Measurements from ENCODE around the gene FGF12.

FGF12 gene

DNA sequence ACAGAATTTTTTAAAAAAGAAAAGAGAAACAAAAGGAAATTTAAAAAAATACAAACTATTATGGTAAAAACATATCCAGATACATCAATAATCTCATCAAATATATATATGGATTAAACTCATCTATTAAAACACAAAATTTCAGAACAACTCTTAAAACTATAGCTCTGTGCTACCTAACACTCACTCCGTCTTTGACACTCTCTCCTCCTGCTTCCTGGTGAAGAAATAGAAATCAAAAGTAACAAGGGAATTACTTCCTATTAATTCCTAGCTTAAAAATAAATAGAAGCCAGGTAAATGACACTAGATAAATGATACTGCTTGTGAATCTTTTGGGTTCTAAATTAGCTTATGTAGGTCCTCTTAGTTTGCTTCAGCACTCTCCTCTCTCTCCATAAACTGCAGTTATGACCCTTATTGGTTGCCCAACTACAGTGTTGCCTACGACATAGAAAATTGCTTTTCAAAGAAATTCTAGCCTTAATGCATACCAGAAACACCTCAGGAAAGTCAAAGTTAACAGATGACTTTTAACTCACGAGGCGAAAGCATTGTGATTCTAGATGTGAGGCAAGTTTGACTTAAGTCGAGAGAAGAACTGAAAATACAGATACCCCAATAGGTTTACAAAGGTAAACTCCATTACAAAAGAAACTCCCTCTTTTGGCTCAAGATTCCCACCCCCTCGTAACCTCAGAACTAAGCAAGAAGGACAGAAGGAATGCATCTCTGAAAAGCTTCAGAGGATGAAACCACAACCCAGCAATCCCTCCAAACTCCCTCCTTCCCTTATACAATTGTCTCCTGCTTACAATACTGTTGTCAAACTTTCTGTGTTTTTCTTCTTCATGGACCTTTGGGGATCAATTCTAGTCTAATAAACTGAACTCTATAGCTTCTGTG, 394.7 kb downstream of the FGF12 start:
- Histone ChIP-seq H3K9me3 (ENCODE audit: control insufficient read depth in 1 of 2, low read length in 2 of 2) (no peaks in the 10 kb centered on the region), H3K36me3 (ENCODE audit: control insufficient read depth in 1 of 2, insufficient read depth in 2 of 2, low read length in 2 of 2) (no peaks in the 10 kb centered on the region), H3K27ac (ENCODE audit: low read depth, low read length) (no peak overlapping the region), H3K27me3 (ENCODE audit: control insufficient read depth in 1 of 2, insufficient read depth in 2 of 2, low read length in 2 of 2) (no peaks in the 10 kb centered on the region), H3K4me3 (ENCODE audit: low read depth in 1 of 2, low read length in 2 of 2) (no peak overlapping the region), H3K9ac (ENCODE audit: low read depth in 1 of 2, low read length in 2 of 2) (no peak overlapping the region), H3K4me1 (ENCODE audit: control insufficient read depth in 1 of 2, insufficient read depth in 2 of 2, low read length in 2 of 2) (no peaks in the 10 kb centered on the region)

DNA sequence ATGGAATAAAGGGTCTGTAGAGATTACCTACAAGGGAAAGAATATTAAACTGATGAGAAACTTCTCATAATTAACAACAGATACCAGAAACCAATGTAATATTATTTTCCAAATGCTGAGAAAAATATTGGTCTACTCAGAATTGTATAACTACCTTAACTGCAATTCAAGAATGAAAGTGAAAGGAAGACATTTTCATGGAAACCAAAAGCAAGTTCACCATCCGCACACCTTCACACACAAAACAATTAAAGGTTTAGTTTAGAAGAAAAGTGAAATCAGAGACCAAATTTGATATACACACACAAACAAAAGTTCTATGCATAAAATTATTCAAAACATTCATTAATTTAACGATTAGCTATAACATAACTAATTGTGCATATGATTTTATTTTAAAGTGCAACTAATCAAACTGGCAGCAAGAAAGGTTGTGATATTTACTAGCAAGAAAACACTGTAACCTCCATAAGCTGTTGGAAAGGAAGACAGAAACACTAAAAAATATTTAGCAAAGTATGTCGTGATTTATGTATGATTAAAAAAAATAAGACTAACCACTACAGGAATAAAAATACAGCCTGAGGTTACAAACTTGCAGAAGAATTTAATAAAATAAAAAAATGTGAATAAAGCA, 395.5 kb downstream of the FGF12 start:
- no peaks in the 10 kb centered on the region for H3K9me3 ChIP-seq (ENCODE audit: control insufficient read depth in 1 of 2, low read length in 2 of 2)
- no peaks in the 10 kb centered on the region for H3K4me1 ChIP-seq (ENCODE audit: control insufficient read depth in 1 of 2, insufficient read depth in 2 of 2, low read length in 2 of 2)

DNA sequence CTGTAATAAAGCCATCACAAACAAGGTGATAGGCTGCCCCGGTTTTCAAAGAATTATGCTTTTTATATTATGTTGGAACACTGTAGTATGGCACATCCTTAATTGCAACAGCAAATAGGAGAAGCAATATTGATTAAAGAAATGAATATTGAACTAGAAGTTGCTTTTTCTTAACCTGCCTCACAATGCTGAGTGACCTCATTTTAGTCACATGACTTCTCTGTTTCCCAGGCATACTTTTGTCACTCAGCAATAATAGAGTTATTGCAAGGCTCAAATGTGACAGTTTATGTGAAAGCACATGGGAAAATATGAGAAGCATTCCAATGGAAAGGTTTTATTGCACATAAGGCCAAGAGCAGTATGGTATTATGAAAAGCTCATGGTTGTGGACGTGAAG, 400.7 kb downstream of the FGF12 start:
- Histone ChIP-seq H3K4me1 (ENCODE audit: control insufficient read depth in 1 of 2, insufficient read depth in 2 of 2, low read length in 2 of 2) (no peaks in the 10 kb centered on the region), H3K27me3 (ENCODE audit: control insufficient read depth in 1 of 2, insufficient read depth in 2 of 2, low read length in 2 of 2) (no peaks in the 10 kb centered on the region), H3K36me3 (ENCODE audit: control insufficient read depth in 1 of 2, insufficient read depth in 2 of 2, low read length in 2 of 2) (no peaks in the 10 kb centered on the region), H3K27ac (ENCODE audit: low read depth, low read length) (no peak overlapping the region), H3K9ac (ENCODE audit: low read depth in 1 of 2, low read length in 2 of 2) (no peak overlapping the region), H3K9me3 (ENCODE audit: control insufficient read depth in 1 of 2, low read length in 2 of 2) (no peaks in the 10 kb centered on the region), H3K4me3 (ENCODE audit: low read depth in 1 of 2, low read length in 2 of 2) (no peak overlapping the region)

More for the DNA sequence above, 395.5 kb downstream of the FGF12 start:
- H3K27me3 ChIP-seq (ENCODE audit: control insufficient read depth in 1 of 2, insufficient read depth in 2 of 2, low read length in 2 of 2), result no peaks in the 10 kb centered on the region
- peak overlapping the region in 1 of 2 donors; percentile 33 for H3K9ac ChIP-seq (ENCODE audit: low read depth in 1 of 2, low read length in 2 of 2)
- no peaks in the 10 kb centered on the region for H3K36me3 ChIP-seq (ENCODE audit: control insufficient read depth in 1 of 2, insufficient read depth in 2 of 2, low read length in 2 of 2)
- no peak overlapping the region for H3K27ac ChIP-seq (ENCODE audit: low read depth, low read length)
- H3K4me3 ChIP-seq (ENCODE audit: low read depth in 1 of 2, low read length in 2 of 2), result peak overlapping the region; percentile 36 to 60

DNA sequence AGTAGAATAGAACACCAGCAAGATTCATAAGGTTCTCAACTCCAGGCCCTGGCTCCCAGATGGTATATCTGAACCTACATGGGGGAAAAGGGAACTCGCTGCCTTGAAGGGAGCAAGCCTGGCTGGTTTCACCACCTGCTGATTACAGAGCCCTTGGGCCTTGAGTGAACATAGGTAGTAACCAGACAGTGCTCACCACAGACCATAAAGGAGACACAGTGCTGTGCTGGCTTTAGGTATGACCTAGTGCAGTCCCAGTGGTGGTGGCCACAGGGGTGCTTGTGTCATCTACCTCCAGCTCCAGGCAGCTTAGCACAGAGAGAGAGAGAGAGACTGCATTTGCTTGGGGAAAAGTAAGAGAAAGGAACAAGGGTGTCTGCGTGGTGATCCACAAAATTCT, 409.8 kb downstream of the FGF12 start:
- no peaks in the 10 kb centered on the region for H3K27me3 ChIP-seq (ENCODE audit: control insufficient read depth in 1 of 2, insufficient read depth in 2 of 2, low read length in 2 of 2)
- H3K9ac ChIP-seq (ENCODE audit: low read depth in 1 of 2, low read length in 2 of 2), result no peak overlapping the region
- no peak overlapping the region for H3K4me3 ChIP-seq (ENCODE audit: low read depth in 1 of 2, low read length in 2 of 2)
- H3K27ac ChIP-seq (ENCODE audit: low read depth, low read length), result no peak overlapping the region
- no peaks in the 10 kb centered on the region for H3K36me3 ChIP-seq (ENCODE audit: control insufficient read depth in 1 of 2, insufficient read depth in 2 of 2, low read length in 2 of 2)
- H3K9me3 ChIP-seq (ENCODE audit: control insufficient read depth in 1 of 2, low read length in 2 of 2), result no peaks in the 10 kb centered on the region
- H3K4me1 ChIP-seq (ENCODE audit: control insufficient read depth in 1 of 2, insufficient read depth in 2 of 2, low read length in 2 of 2), result no peaks in the 10 kb centered on the region

DNA sequence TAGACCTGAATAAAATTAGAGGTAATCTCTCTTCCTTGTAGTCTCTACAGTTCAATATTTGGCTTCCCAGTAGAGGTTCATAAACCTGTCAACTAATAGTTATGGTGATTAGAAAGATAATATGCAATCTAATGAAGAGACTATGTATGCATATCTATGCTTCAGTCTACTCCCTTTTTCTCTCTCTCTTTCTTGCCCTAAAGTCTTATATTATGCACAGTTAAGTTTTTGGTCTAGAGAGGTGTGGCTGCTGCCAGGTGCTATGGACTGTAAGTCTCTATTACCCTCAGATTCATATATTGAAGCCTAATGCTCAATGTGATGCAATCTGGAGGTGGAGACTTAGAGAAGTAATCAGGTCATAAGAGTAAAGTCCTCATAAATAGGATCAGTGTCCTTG, 413.7 kb downstream of the FGF12 start:
- no peak overlapping the region for H3K4me3 ChIP-seq (ENCODE audit: low read depth in 1 of 2, low read length in 2 of 2)
- H3K4me1 ChIP-seq (ENCODE audit: control insufficient read depth in 1 of 2, insufficient read depth in 2 of 2, low read length in 2 of 2), result no peaks in the 10 kb centered on the region
- no peak overlapping the region for H3K9ac ChIP-seq (ENCODE audit: low read depth in 1 of 2, low read length in 2 of 2)
- H3K9me3 ChIP-seq (ENCODE audit: control insufficient read depth in 1 of 2, low read length in 2 of 2), result no peaks in the 10 kb centered on the region
- no peaks in the 10 kb centered on the region for H3K36me3 ChIP-seq (ENCODE audit: control insufficient read depth in 1 of 2, insufficient read depth in 2 of 2, low read length in 2 of 2)
- H3K27me3 ChIP-seq (ENCODE audit: control insufficient read depth in 1 of 2, insufficient read depth in 2 of 2, low read length in 2 of 2), result no peaks in the 10 kb centered on the region
- H3K27ac ChIP-seq (ENCODE audit: low read depth, low read length), result no peak overlapping the region

DNA sequence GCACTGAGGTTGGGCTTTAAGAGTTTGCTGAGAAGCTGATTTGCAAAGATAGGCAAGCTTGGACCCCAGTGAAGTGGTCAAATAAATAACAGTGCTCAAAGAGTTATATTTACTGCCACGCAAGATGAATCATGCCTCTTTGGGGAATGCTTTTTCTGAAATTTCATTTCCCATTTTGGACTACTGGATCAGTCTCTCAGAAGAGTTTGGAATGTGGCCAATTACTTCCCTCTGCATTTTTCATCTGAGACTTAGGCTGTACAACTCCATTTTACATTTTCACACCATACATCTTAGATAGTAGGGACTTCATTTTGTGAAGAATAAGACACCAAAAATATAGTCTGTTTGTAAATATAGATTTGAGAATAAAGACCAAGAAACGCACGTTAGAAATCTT, 419.7 kb downstream of the FGF12 start:
- no peak overlapping the region for H3K9ac ChIP-seq (ENCODE audit: low read depth in 1 of 2, low read length in 2 of 2)
- no peaks in the 10 kb centered on the region for H3K36me3 ChIP-seq (ENCODE audit: control insufficient read depth in 1 of 2, insufficient read depth in 2 of 2, low read length in 2 of 2)

DNA sequence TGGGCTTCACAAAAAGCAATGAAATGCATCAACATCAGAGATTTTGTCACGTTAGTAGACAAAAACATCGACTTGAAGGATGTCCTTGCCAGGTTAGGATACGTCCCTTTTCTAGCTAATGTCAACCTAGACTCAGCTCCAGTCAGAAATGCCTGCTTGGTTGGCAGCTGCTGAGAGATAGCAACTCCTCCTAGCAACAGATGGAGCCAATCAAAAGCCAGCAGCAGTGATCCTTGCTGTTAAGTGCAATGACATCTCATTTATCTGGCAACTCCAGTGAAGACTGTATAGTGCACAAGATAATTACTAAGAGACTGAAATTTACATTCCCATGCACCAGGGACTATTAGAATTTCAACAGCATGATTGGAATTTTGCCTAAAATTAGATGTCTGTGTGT, 424.1 kb downstream of the FGF12 start:
- no peak overlapping the region for H3K4me3 ChIP-seq (ENCODE audit: low read depth in 1 of 2, low read length in 2 of 2)
- H3K9ac ChIP-seq (ENCODE audit: low read depth in 1 of 2, low read length in 2 of 2), result no peak overlapping the region
- H3K27me3 ChIP-seq (ENCODE audit: control insufficient read depth in 1 of 2, insufficient read depth in 2 of 2, low read length in 2 of 2), result no peaks in the 10 kb centered on the region
- H3K36me3 ChIP-seq (ENCODE audit: control insufficient read depth in 1 of 2, insufficient read depth in 2 of 2, low read length in 2 of 2), result no peaks in the 10 kb centered on the region
- no peaks in the 10 kb centered on the region for H3K4me1 ChIP-seq (ENCODE audit: control insufficient read depth in 1 of 2, insufficient read depth in 2 of 2, low read length in 2 of 2)
- no peaks in the 10 kb centered on the region for H3K9me3 ChIP-seq (ENCODE audit: control insufficient read depth in 1 of 2, low read length in 2 of 2)
- no peak overlapping the region for H3K27ac ChIP-seq (ENCODE audit: low read depth, low read length)

More for the DNA sequence above, 419.7 kb downstream of the FGF12 start:
- H3K4me1 ChIP-seq (ENCODE audit: control insufficient read depth in 1 of 2, insufficient read depth in 2 of 2, low read length in 2 of 2), result no peaks in the 10 kb centered on the region
- no peak overlapping the region for H3K27ac ChIP-seq (ENCODE audit: low read depth, low read length)
- no peak overlapping the region for H3K4me3 ChIP-seq (ENCODE audit: low read depth in 1 of 2, low read length in 2 of 2)
- no peaks in the 10 kb centered on the region for H3K9me3 ChIP-seq (ENCODE audit: control insufficient read depth in 1 of 2, low read length in 2 of 2)
- H3K27me3 ChIP-seq (ENCODE audit: control insufficient read depth in 1 of 2, insufficient read depth in 2 of 2, low read length in 2 of 2), result no peaks in the 10 kb centered on the region

DNA sequence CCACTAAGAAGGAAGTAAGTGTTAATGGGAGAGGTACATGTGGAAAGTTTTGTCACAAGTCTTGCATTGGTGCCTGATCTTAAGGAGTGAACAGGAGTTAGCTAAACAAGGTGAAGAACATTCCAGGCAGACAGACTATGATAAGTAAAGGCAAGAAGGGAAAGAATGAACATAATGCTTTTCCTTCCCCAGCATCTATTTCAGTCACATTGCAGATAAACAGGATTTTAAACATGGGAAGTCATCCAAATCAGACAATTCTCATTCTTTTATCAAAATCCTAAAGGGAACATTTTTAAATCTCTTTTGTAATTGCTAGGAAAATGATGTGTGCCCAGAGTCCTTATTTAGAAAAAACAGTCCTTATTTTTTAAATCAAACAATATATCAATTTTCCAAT, 424.6 kb downstream of the FGF12 start:
- H3K4me1 ChIP-seq (ENCODE audit: control insufficient read depth in 1 of 2, insufficient read depth in 2 of 2, low read length in 2 of 2), result no peaks in the 10 kb centered on the region
- no peak overlapping the region for H3K4me3 ChIP-seq (ENCODE audit: low read depth in 1 of 2, low read length in 2 of 2)
- no peak overlapping the region for H3K27ac ChIP-seq (ENCODE audit: low read depth, low read length)
- no peaks in the 10 kb centered on the region for H3K9me3 ChIP-seq (ENCODE audit: control insufficient read depth in 1 of 2, low read length in 2 of 2)
- no peaks in the 10 kb centered on the region for H3K36me3 ChIP-seq (ENCODE audit: control insufficient read depth in 1 of 2, insufficient read depth in 2 of 2, low read length in 2 of 2)
- H3K9ac ChIP-seq (ENCODE audit: low read depth in 1 of 2, low read length in 2 of 2), result no peak overlapping the region
- H3K27me3 ChIP-seq (ENCODE audit: control insufficient read depth in 1 of 2, insufficient read depth in 2 of 2, low read length in 2 of 2), result no peaks in the 10 kb centered on the region

DNA sequence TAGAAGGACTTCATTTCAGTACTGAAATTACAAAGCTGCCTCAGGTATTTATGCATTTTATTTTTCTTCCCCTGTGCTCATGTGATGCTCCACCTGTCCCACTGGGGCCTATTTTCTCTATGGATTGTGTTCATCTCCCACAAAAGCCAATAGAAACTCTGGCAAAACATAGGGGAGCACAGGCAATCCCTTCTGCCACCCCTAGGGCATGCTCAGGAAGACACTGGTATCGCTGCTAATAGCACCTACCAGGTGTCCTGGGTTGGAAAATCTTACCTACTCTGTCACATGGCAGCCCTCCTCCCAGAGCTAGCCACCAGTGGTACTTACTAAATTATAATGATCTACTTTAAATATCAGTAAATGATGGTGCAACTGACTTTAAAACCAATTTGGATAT, 427.4 kb downstream of the FGF12 start:
- no peaks in the 10 kb centered on the region for H3K27me3 ChIP-seq (ENCODE audit: control insufficient read depth in 1 of 2, insufficient read depth in 2 of 2, low read length in 2 of 2)
- no peaks in the 10 kb centered on the region for H3K4me1 ChIP-seq (ENCODE audit: control insufficient read depth in 1 of 2, insufficient read depth in 2 of 2, low read length in 2 of 2)
- no peaks in the 10 kb centered on the region for H3K9me3 ChIP-seq (ENCODE audit: control insufficient read depth in 1 of 2, low read length in 2 of 2)
- no peaks in the 10 kb centered on the region for H3K36me3 ChIP-seq (ENCODE audit: control insufficient read depth in 1 of 2, insufficient read depth in 2 of 2, low read length in 2 of 2)
- H3K4me3 ChIP-seq (ENCODE audit: low read depth in 1 of 2, low read length in 2 of 2), result no peak overlapping the region
- no peak overlapping the region for H3K27ac ChIP-seq (ENCODE audit: low read depth, low read length)
- no peak overlapping the region for H3K9ac ChIP-seq (ENCODE audit: low read depth in 1 of 2, low read length in 2 of 2)

DNA sequence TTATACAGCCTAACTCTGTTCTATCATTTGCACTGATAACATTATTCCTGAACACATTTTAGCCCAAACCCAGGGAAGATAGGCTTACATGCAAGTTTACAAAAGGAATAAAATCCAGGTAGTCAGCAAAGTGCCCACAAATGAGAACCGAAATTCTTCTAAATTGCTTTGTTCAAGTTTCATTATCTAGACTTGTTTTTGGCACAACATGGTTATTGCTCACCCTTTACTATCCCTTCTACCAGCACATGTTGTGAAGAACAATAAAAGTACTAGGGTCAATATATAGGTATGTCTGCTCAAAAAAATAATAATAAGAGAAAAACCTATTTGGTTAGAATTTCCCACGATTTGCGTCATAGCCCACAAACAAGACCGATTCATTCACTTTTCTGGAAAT, 430.5 kb downstream of the FGF12 start:
- no peaks in the 10 kb centered on the region for H3K4me1 ChIP-seq (ENCODE audit: control insufficient read depth in 1 of 2, insufficient read depth in 2 of 2, low read length in 2 of 2)
- H3K36me3 ChIP-seq (ENCODE audit: control insufficient read depth in 1 of 2, insufficient read depth in 2 of 2, low read length in 2 of 2), result no peaks in the 10 kb centered on the region
- H3K4me3 ChIP-seq (ENCODE audit: low read depth in 1 of 2, low read length in 2 of 2), result no peak overlapping the region
- no peak overlapping the region for H3K9ac ChIP-seq (ENCODE audit: low read depth in 1 of 2, low read length in 2 of 2)
- no peaks in the 10 kb centered on the region for H3K9me3 ChIP-seq (ENCODE audit: control insufficient read depth in 1 of 2, low read length in 2 of 2)
- H3K27me3 ChIP-seq (ENCODE audit: control insufficient read depth in 1 of 2, insufficient read depth in 2 of 2, low read length in 2 of 2), result no peaks in the 10 kb centered on the region
- H3K27ac ChIP-seq (ENCODE audit: low read depth, low read length), result no peak overlapping the region
